Measurements from ENCODE around the gene RCBTB2.

- TF ChIP-seq, protein P1, sequence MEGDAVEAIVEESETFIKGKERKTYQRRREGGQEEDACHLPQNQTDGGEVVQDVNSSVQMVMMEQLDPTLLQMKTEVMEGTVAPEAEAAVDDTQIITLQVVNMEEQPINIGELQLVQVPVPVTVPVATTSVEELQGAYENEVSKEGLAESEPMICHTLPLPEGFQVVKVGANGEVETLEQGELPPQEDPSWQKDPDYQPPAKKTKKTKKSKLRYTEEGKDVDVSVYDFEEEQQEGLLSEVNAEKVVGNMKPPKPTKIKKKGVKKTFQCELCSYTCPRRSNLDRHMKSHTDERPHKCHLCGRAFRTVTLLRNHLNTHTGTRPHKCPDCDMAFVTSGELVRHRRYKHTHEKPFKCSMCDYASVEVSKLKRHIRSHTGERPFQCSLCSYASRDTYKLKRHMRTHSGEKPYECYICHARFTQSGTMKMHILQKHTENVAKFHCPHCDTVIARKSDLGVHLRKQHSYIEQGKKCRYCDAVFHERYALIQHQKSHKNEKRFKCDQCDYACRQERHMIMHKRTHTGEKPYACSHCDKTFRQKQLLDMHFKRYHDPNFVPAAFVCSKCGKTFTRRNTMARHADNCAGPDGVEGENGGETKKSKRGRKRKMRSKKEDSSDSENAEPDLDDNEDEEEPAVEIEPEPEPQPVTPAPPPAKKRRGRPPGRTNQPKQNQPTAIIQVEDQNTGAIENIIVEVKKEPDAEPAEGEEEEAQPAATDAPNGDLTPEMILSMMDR (IDR thresholded peaks at IDR 0.05; ENCODE audit: insufficient read depth, low read depth, low read length) = no peak
- no peak for TF ChIP-seq EZH2 (IDR thresholded peaks at IDR 0.05; ENCODE audit: insufficient read depth, low read length)
Observed at GRCh38 chr13:48443442-48444208, 89.3 kb downstream of the RCBTB2 start.
